Measurements from ENCODE around the gene LEAP2.

DNA sequence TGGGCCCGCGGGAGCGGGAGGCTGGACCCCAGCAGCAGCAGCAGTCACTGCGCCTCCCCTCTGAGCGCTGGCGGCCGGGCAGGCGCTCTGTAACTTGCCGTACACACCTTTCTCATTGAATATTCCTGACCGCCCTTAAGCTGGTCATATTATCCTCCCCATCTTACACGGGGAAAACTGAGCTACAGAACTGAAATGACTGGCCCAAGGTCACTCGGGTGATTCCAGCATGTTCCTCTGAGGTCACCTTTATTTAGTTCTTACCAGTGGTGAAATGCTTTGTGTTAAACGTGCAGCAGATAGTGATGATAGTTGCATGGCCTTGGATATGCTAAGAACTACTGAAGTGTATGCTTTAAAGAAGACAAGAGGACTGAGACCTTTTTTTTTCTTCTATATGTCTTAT is 6.4 kb upstream of the LEAP2 start:
- TF ChIP-seq, protein P1, sequence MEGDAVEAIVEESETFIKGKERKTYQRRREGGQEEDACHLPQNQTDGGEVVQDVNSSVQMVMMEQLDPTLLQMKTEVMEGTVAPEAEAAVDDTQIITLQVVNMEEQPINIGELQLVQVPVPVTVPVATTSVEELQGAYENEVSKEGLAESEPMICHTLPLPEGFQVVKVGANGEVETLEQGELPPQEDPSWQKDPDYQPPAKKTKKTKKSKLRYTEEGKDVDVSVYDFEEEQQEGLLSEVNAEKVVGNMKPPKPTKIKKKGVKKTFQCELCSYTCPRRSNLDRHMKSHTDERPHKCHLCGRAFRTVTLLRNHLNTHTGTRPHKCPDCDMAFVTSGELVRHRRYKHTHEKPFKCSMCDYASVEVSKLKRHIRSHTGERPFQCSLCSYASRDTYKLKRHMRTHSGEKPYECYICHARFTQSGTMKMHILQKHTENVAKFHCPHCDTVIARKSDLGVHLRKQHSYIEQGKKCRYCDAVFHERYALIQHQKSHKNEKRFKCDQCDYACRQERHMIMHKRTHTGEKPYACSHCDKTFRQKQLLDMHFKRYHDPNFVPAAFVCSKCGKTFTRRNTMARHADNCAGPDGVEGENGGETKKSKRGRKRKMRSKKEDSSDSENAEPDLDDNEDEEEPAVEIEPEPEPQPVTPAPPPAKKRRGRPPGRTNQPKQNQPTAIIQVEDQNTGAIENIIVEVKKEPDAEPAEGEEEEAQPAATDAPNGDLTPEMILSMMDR (IDR thresholded peaks at IDR 0.05; ENCODE audit: insufficient read depth, low read depth, low read length), result no peak
- no peak for TF ChIP-seq EZH2 (IDR thresholded peaks at IDR 0.05; ENCODE audit: insufficient read depth, low read length)
